Neural crest cell (in vitro differentiated cells): ENCODE measurements around the gene ANXA1. TPM values are rescaled to one million over a fixed set of nuclear protein-coding genes. Genes with fewer than 3 reads are reported as not detected.
A peak's percentile ranks its signal among the peaks of the same experiment; 100 is the strongest.

Experiments
- DNase-seq: peaks from one replicate; pipeline ENCODE4 v3.0.0; 2021; ENCODE audit warnings: low read depth, mixed read lengths, low spot score
- H3K27ac Mint-ChIP-seq: one replicate; pipeline ENCODE4 v1.8.0; 2021; ENCODE audit warnings: mild to moderate bottlenecking, mixed read lengths; ENCODE audit not compliant: unreplicated experiment
- H3K27me3 Mint-ChIP-seq: 2 replicates; pipeline ENCODE4 v1.8.0; 2021; ENCODE audit warnings: low read depth, mild to moderate bottlenecking, mixed read lengths
- H3K36me3 Mint-ChIP-seq: 2 replicates; pipeline ENCODE4 v1.8.0; 2021; ENCODE audit warnings: low read depth, mild to moderate bottlenecking, mixed read lengths
- H3K4me1 Mint-ChIP-seq: 2 replicates; pipeline ENCODE4 v1.8.0; 2021; ENCODE audit warnings: mixed read lengths
- H3K4me3 Mint-ChIP-seq: one replicate; pipeline ENCODE4 v1.8.0; 2021; ENCODE audit warnings: mild to moderate bottlenecking, mixed read lengths
- H3K9me3 Mint-ChIP-seq: 2 replicates; pipeline ENCODE4 v1.8.0; 2021; ENCODE audit warnings: mixed read lengths
- CTCF ChIP-seq: fragments of 200-600 bp; sonication (generic); conservative IDR thresholded peaks from 2 replicates; pipeline ENCODE4 v1.5.0; 2021; ENCODE audit warnings: antibody characterized with exemption, mild to moderate bottlenecking
- total RNA-seq: library from RNA; stranded (reverse); gene quantifications from 2 replicates; pipeline ENCODE4 v1.2.1, GENCODE V29; 2021

Gene ANXA1
- total RNA-seq, 1 donor from 2014 or later, result 6.6 TPM

GRCh38 chr9:73199886-73200285 lies 48.2 kb downstream of the ANXA1 start:
- Mint-ChIP-seq H3K27ac (no peak overlapping the region), H3K4me1 (peaks cover 4% of the 10 kb centered on the region), H3K36me3 (no peaks in the 10 kb centered on the region), H3K9me3 (no peaks in the 10 kb centered on the region), H3K4me3 (no peak overlapping the region), H3K27me3 (no peaks in the 10 kb centered on the region)
- DNase-seq, result peak; percentile 15
- peak; percentile 18 for TF ChIP-seq CTCF

- Mint-ChIP-seq H3K36me3 (no peaks in the 10 kb centered on the region), H3K27me3 (no peaks in the 10 kb centered on the region), H3K4me3 (no peak overlapping the region), H3K4me1 (peaks cover 4% of the 10 kb centered on the region), H3K27ac (no peak overlapping the region), H3K9me3 (no peaks in the 10 kb centered on the region)
- no peak for DNase-seq
- peak; percentile 79 for TF ChIP-seq CTCF
Observed at GRCh38 chr9:73200694-73201452, 49.2 kb downstream of the ANXA1 start.

GRCh38 chr9:73202980-73203379 lies 51.3 kb downstream of the ANXA1 start:
- H3K27me3 Mint-ChIP-seq, result no peaks in the 10 kb centered on the region
- TF ChIP-seq CTCF, result no peak
- DNase-seq, result no peak
- H3K4me3 Mint-ChIP-seq, result no peak overlapping the region
- no peaks in the 10 kb centered on the region for H3K9me3 Mint-ChIP-seq
- peaks cover 4% of the 10 kb centered on the region for H3K4me1 Mint-ChIP-seq
- H3K27ac Mint-ChIP-seq, result no peak overlapping the region
- H3K36me3 Mint-ChIP-seq, result no peaks in the 10 kb centered on the region

GRCh38 chr9:73204936-73205335 lies 53.3 kb downstream of the ANXA1 start:
- TF ChIP-seq CTCF, result no peak
- no peak overlapping the region for H3K27ac Mint-ChIP-seq
- no peak overlapping the region for H3K4me3 Mint-ChIP-seq
- no peaks in the 10 kb centered on the region for H3K36me3 Mint-ChIP-seq
- no peak for DNase-seq
- no peaks in the 10 kb centered on the region for H3K27me3 Mint-ChIP-seq
- peaks cover 4% of the 10 kb centered on the region for H3K4me1 Mint-ChIP-seq
- no peaks in the 10 kb centered on the region for H3K9me3 Mint-ChIP-seq

- Mint-ChIP-seq H3K9me3 (no peaks in the 10 kb centered on the region), H3K27ac (no peak overlapping the region), H3K36me3 (no peaks in the 10 kb centered on the region), H3K4me1 (no peaks in the 10 kb centered on the region), H3K4me3 (no peak overlapping the region), H3K27me3 (no peaks in the 10 kb centered on the region)
- DNase-seq, result no peak
- no peak for TF ChIP-seq CTCF
Observed at GRCh38 chr9:73206851-73207250, 55.2 kb downstream of the ANXA1 start.
